Hepatocyte (in vitro differentiated cells): ENCODE data around the gene PKP3. TPM values are rescaled to one million over a fixed set of nuclear protein-coding genes. Genes with fewer than 3 reads are reported as not detected.
"Not testable (repeated sequence)": the region's sequence is repeated elsewhere in the genome, so short reads cannot be mapped to it uniquely, and the experiment has no call there.

Experiments
- DNase-seq: peaks from one replicate; pipeline ENCODE4 v3.0.0-alpha.2; 2016; ENCODE audit warnings: low spot score
- H2AFZ ChIP-seq: fragments of 200-600 bp; sonication (generic); 2 replicates; pipeline ENCODE4 v1.6.0; 2016; ENCODE audit warnings: antibody characterized with exemption, mild to moderate bottlenecking
- H3K27ac ChIP-seq: fragments of 200-600 bp; sonication (generic); 2 replicates; pipeline ENCODE4 v1.5.1; 2016; ENCODE audit warnings: mild to moderate bottlenecking
- H3K27me3 ChIP-seq: fragments of 200-600 bp; sonication (generic); 2 replicates; pipeline ENCODE4 v1.6.1; 2016
- H3K36me3 ChIP-seq: fragments of 200-600 bp; sonication (generic); replicated peaks from 2 replicates; pipeline ENCODE4 v1.5.1; 2016; ENCODE audit warnings: low read depth; ENCODE audit not compliant: insufficient read depth
- H3K4me1 ChIP-seq: fragments of 200-600 bp; sonication (generic); 2 replicates; pipeline ENCODE4 v1.5.1; 2016; ENCODE audit warnings: mild to moderate bottlenecking, moderate library complexity; ENCODE audit not compliant: insufficient read depth
- H3K4me2 ChIP-seq: fragments of 200-600 bp; sonication (generic); 2 replicates; pipeline ENCODE4 v1.6.0; 2016
- H3K4me3 ChIP-seq: fragments of 200-600 bp; sonication (generic); 2 replicates; pipeline ENCODE4 v1.5.1; 2016; ENCODE audit warnings: mild to moderate bottlenecking
- H3K79me2 ChIP-seq: fragments of 200-600 bp; sonication (generic); 2 replicates; pipeline ENCODE4 v1.6.0; 2017; ENCODE audit warnings: mild to moderate bottlenecking
- H3K9me2 ChIP-seq: fragments of 200-600 bp; sonication (generic); replicated peaks from 2 replicates; pipeline ENCODE4 v1.6.0; 2017; ENCODE audit warnings: mild to moderate bottlenecking; ENCODE audit not compliant: insufficient read depth
- H3K9me3 ChIP-seq: fragments of 200-600 bp; sonication (generic); 2 replicates; pipeline ENCODE4 v1.5.1; 2016; ENCODE audit warnings: low read depth, mild to moderate bottlenecking
- H4K20me1 ChIP-seq: fragments of 200-600 bp; sonication (generic); 2 replicates; pipeline ENCODE4 v1.6.0; 2016; ENCODE audit warnings: mild to moderate bottlenecking; ENCODE audit not compliant: insufficient read depth, poor library complexity, severe bottlenecking
- CTCF ChIP-seq: fragments of 200-600 bp; sonication (generic); IDR thresholded peaks from 2 replicates; pipeline ENCODE4 v1.5.1; 2016; ENCODE audit warnings: antibody characterized with exemption, mild to moderate bottlenecking; ENCODE audit not compliant: poor library complexity
- EZH2 ChIP-seq: fragments of 200-600 bp; sonication (generic); IDR thresholded peaks from 2 replicates; pipeline ENCODE4 v1.6.1; 2016; ENCODE audit warnings: antibody characterized with exemption, mild to moderate bottlenecking, borderline replicate concordance
- EZH2phosphoT487 ChIP-seq: fragments of 200-600 bp; sonication (generic); IDR thresholded peaks from one replicate; pipeline ENCODE4 v1.6.1; 2018; ENCODE audit warnings: antibody characterized with exemption, mild to moderate bottlenecking, low read depth, moderate library complexity; ENCODE audit not compliant: unreplicated experiment, severe bottlenecking
- WGBS: methylation state at CpG from one replicate; pipeline ENCODE4 v1.1.6; 2016; ENCODE audit warnings: low lambda C conversion rate; ENCODE audit errors: missing lambda C conversion rate; 5-methylcytosine and 5-hydroxymethylcytosine counted together
- polyA plus RNA-seq: library from polyadenylated mRNA; unstranded; fragments of >200 nt; fragmentation: Nextera tagmentation; extraction: Ambion mirVana; gene quantifications from 2 replicates; pipeline ENCODE4 v1.2.1, GENCODE V29; 2016
- total RNA-seq: library from RNA; depleted of rRNA; stranded (reverse); fragments of >200 nt; gene quantifications from 2 replicates; pipeline ENCODE4 v1.2.3, GENCODE V29; 2014

PKP3 gene
- total and polyA plus RNA-seq, 2 experiments from 2014 or later: 62.1 to 89.5 TPM

GRCh38 chr11:434496-434895 lies 40.5 kb downstream of the PKP3 start:
- Histone ChIP-seq H2AFZ (no peak overlapping the region), H3K4me3 (no peak overlapping the region), H3K4me1 (no peaks in the 10 kb centered on the region), H3K9me3 (no peaks in the 10 kb centered on the region), H4K20me1 (no peaks in the 10 kb centered on the region), H3K27ac (no peak overlapping the region), H3K4me2 (no peak overlapping the region), H3K36me3 (no peaks in the 10 kb centered on the region), H3K79me2 (no peaks in the 10 kb centered on the region), H3K9me2 (no peaks in the 10 kb centered on the region), H3K27me3 (no peaks in the 10 kb centered on the region)
- TF ChIP-seq EZH2phosphoT487 (no peak), EZH2 (no peak), CTCF (no peak)
- WGBS: 90% methylated on average over 16 of the region's 16 CpGs
- no peak for DNase-seq

- not testable (repeated sequence) for H3K36me3 ChIP-seq, H3K27ac ChIP-seq, H3K27me3 ChIP-seq, DNase-seq, H3K9me3 ChIP-seq, H3K9me2 ChIP-seq, H4K20me1 ChIP-seq, H3K4me2 ChIP-seq, H3K79me2 ChIP-seq, H3K4me3 ChIP-seq, H3K4me1 ChIP-seq, H2AFZ ChIP-seq
- 100% methylated on average over 1 of the region's 1 CpG for WGBS
Observed at GRCh38 chr11:434999-435740, 41.2 kb downstream of the PKP3 start.

GRCh38 chr11:437228-437870 lies 43.3 kb downstream of the PKP3 start:
- Histone ChIP-seq H3K4me3 (no peak overlapping the region), H3K79me2 (no peaks in the 10 kb centered on the region), H3K9me2 (no peaks in the 10 kb centered on the region), H2AFZ (no peak overlapping the region), H3K27me3 (no peaks in the 10 kb centered on the region), H3K36me3 (no peaks in the 10 kb centered on the region), H3K9me3 (no peaks in the 10 kb centered on the region), H3K27ac (no peak overlapping the region), H3K4me2 (no peak overlapping the region), H4K20me1 (no peaks in the 10 kb centered on the region), H3K4me1 (peaks cover 12% of the 10 kb centered on the region)
- no peak for DNase-seq
- TF ChIP-seq CTCF (no peak), EZH2 (no peak), EZH2phosphoT487 (no peak)
- WGBS: 93% methylated on average over 16 of the region's 17 CpGs

- Histone ChIP-seq H3K4me2 (no peak overlapping the region), H3K9me3 (no peaks in the 10 kb centered on the region), H3K36me3 (no peaks in the 10 kb centered on the region), H3K4me1 (peaks cover 15% of the 10 kb centered on the region), H3K27ac (no peak overlapping the region), H3K79me2 (no peaks in the 10 kb centered on the region), H3K4me3 (no peak overlapping the region), H4K20me1 (no peaks in the 10 kb centered on the region), H3K9me2 (no peaks in the 10 kb centered on the region), H2AFZ (no peak overlapping the region), H3K27me3 (no peaks in the 10 kb centered on the region)
- DNase-seq: no peak
- TF ChIP-seq EZH2 (no peak), CTCF (no peak), EZH2phosphoT487 (no peak)
- 86% methylated on average over 19 of the region's 21 CpGs for WGBS
Observed at GRCh38 chr11:438101-438844, 44.3 kb downstream of the PKP3 start.
